Inflammatory macrophage treated with lipopolysaccharide for 4 hours (primary cell): ENCODE measurements around the gene CCDC134.

Source experiments
- DNase-seq: peaks from one replicate; pipeline ENCODE4 v3.0.0-alpha.2; 2020

Gene CCDC134

DNA sequence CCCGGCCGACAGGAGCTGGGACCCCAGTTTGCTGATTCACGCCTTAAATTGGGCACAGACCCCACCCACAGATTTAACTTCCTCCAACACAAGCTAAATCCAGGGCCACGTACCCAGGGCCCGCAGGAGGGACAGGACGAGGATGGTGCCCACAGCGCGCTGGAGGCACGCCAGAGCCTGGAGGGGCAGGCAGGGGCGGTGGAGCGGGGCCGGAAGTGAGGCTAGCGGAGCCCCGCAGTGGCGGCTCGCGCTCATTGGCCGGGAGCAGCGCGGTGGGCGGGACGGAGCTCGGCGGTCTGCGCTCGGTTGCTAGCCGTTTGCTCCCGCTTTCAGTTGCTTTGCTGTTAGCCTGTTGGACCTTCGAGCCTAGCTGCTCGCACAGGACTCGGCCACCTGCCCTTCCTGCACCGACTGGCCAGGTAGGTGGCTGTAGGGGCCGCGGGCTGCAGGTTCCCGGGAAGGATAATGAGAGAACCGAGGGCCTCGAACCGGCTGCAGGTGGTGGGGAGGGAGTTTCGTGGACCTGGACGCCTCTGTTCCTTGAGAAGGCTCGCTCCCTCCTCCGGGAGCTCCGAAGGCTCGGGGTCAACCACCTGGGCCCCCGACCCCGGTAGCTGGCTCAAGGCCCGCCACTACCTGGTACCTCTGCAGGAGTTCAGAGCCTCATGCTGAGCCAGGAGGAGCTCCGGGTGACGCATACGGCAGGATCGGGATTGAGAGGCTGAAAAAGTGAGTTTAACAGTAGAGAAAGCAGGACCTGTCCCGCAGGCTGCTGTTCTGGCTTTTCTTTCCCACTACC, at the start of gene CCDC134:
Gene CCDC134 (plus strand): TSS at position 332 of the 799 bp plus-strand sequence. CDS start 8,212 bp downstream, outside the sequence.
- DNase-seq = peak; percentile 90

DNA sequence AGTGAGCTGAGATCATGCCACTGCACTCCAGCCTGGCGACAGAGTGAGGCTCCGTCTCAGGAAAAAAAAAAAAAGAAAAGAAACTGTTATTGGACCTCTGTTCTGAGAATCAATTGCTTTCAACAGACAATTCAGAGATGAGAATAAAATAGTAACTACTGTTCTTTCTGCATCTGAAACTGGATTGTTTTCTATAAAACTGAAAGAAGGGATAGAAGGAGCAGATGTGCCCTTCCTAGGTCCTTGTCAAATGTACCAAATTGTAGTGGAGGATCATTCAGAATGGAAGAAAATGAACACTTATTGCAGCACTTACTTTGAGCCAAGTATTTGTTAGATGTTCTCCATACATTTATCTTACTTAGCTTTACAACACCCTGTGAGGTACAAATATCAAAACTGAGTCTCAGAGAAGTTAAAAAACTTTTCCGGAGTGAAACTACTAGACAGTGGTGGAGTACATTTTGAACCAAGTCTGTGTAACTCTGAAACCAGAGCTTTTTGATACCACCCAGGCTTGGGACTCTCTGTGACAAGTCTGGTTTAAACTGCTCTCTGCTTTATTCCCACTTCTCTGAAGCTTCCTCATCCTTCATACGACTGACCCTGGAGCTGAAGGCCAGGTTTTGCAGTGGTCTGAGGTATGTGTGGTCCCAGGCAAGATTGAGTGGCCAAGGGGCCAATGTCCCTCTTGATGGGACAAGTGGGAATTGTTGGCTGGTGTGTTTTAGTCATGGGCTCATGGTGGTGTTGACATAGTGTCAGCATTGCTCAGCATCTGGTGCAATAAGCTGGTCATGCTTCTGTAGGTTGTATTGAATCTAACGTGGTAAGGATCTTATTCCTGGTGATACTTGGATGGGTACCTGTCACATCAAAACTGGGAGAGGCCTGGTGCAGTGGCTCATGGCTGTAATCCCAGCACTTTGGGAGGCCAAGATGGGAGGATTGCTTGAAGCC, 48.2 kb upstream of the CCDC134 start:
- peak; percentile 66 for DNase-seq

DNA sequence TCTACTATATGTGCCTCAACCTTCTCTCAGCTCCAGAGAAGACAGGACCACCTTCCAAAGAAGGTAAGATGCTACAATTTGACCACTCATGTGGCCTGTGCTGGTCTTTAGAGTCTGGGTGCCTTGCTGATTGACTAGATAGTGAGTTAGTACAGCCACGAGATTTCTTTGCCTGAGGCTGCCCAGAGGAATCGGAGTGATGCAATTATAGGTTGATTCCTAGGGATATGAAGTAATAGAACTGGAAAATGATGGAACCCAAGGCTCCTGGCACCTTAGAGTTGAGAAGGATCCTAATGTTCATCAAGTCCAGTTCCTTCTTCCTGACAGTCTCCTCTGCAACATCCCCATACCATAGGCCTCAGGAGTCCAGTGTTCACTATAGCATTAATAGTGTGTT, 46.5 kb upstream of the CCDC134 start:
- DNase-seq = no peak

DNA sequence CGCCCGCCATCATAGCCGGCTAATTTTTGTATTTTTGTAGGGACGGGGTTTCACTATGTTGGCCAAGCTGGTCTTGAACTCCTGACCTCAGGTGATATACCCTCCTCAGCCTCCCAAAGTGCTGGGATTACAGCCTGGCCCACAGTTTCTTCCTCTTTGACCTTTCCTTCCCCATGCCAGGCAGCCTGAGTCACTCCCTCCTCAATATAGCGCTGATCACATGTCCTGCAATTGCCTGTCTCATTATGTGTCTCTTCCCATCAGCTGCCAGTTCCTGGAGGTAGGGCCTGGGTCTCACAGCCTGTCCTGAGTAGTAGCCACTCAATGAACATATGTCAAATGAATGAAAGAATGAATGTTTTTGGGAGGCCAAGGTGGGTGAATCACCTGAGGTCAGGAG, 43.0 kb upstream of the CCDC134 start:
- peak; percentile 64 for DNase-seq

DNA sequence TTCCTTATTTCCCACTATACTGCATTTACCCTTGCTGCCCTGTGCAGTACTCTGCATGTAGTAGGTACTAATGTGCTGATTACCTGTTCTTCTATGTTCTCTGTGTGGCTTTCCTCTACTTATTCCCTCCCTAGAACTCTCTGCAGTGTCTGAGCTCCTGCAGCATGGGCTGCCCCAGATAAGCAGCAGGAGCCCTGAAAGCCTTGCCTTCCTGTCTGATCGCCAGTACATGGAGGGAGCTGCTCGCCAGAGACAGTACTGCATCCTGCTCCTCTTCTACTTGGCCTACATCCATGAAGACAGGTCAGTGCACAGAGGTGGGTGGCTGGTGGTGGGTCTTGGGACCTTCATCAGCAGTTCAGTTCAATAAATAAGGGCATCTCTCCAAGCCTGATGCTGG, 42.2 kb upstream of the CCDC134 start:
- DNase-seq = no peak

DNA sequence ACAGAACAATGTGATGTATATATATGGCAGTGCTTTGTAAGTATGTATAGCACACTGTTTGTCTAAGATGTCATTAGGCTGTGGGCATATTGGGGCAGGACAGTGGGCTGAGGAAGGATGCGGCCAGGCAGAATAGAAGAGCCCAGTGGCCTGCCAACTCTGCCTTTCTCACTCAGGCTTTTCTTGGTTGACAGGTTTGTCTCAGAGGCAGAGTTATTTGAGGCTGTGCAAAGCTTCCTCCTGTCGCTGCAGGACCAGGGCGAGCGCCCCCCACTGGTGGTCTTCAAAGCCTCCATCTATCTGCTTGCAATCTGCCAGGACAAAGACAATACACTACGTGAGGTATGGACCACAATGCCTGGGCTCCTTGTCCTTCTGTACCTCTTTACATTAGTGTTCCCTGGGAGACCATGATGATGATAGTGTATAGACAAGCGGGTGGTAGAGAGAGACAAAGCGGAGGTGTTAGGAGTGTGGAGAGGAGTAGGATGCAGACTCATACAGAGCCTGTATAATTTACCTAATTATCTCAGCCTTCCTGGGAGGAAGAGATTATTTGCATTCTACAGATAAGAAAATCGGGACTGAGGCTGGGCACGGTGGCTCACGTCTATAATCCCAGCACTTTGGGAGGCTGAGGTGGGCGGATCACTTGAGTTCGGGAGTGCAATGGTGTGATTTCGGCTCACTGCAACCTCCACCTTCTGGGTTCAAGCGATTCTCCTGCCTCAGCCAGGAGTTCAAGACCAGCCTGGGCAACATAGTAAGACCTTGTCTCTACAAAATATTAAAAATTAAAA, 37.3 kb upstream of the CCDC134 start:
- DNase-seq = no peak

DNA sequence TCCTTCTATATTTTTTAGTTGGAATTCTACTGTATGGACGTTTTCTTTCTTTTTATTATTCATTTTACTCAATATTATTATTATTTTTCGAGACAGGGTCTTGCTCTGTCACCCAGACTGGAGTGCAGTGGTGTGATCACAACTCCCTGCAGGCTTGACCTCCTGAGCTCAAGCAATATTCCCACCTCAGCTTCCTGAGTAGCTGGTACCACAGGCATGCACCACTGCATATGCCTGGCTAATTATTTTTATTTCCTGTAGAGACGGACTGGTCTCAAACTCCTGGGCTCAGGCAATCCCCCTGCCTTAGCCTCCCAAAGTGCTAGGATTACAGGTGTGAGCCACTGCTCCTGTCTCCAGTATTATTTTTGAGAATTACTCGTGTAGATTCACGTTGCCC, 34.0 kb upstream of the CCDC134 start:
- no peak for DNase-seq

DNA sequence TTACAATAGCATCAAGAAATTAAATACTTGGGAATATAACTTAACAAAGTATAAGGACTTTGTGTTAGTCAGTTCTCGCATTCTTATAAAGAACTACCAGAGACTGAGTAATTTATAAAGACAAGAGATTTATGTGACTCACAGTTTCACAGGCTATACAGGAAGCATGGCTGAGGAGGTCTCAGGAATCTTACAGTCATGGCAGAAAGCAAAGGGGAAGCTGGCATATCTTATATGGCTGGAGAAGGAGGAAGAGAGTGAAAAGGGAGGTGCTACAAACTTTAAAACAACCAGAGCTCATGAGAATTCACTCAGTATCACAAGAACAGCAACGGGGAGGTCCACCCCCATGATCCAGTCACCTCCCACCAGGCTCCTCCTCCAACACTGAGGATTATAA, 32.0 kb upstream of the CCDC134 start:
- peak; percentile 91 for DNase-seq

DNA sequence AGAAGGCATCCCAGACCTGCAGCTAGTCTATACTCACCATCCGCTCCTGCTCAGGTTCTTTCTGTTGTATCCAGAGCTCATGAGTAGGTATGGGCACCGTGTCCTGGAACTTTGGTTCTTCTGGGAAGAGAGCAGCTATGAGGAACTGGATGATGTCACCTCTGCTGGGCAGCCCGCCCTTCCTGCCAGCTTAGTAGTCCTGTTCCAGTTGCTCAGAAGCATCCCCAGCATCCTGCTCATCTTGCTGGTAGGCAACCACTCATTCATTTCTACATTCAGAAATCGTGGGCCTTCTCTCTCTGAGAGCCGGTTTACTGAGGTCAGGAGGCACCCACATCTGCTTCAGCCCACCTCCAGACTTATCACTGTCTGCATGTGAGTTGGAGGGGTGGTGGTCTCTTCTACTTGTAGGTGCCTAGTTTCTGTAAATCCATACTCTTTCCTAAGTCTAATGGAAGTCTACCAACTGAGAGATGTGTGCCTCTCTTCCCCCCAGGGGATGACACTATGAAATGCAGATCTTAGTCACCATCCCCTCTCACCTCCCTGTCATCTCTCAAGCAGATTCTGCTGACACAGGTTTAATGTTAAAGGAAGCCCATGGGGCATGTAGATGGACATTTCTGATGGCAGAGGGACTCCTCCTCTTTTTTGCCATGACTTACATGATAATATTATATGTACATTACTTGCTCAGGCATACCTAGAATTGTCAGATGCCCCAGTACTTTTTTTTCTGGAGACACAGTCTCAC, 29.6 kb upstream of the CCDC134 start:
- DNase-seq = peak; percentile 56

DNA sequence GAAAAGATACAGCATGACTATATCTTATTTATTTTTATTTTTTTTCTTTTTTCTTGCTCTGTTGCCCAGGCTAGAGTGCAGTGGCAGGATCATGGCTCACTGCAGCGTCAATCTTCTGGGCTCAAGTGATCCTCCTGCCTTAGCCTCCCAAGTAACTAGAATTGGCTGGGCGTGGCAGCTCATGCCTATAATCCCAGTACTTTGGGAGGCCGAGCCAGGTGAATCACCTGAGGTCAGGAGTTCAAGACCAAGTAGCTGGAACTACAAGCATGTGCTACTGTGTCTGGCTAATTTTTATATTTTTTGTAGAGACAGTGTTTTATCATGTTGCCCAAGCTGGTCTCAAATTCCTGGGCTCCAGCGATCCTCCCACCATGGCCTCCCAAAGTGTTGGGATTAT, 28.3 kb upstream of the CCDC134 start:
- no peak for DNase-seq

DNA sequence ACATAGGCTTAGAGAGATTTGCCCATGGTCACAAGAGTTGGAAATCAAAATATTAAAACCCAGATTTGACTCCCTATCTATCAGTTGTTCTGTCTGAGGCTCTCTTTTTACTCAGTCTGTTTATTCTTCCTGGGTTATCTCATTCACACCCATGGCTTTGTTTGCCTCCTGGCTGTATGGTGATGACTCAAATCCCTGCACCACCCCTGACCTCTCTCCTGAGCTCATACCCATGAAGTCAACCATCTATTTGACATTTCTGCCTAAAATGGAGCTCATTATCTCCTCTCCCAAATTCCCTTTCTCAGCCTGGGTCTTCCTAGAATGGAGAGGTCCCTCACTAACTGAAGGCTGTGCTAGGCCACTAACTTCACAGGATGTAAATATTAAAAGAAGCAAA, 27.8 kb upstream of the CCDC134 start:
- DNase-seq = no peak

DNA sequence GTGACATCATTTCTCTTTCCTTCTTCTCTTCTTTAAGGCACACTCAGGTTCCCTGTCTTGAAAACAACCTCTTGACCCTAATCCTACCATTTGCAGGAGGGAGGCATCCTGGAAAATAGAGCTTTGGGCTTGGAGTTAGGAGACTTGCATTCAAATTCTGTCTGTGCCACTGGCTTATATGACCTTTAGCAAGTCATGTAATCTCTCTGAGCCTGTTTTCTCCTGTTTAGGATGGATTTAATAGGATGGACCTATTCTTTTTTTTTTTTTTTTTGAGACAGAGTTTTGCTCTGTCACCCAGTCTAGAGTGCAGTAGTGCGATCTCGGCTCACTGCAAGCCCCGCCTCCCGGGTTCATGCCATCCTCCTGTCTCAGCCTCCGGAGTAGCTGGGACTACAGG, 25.1 kb upstream of the CCDC134 start:
- DNase-seq = no peak

DNA sequence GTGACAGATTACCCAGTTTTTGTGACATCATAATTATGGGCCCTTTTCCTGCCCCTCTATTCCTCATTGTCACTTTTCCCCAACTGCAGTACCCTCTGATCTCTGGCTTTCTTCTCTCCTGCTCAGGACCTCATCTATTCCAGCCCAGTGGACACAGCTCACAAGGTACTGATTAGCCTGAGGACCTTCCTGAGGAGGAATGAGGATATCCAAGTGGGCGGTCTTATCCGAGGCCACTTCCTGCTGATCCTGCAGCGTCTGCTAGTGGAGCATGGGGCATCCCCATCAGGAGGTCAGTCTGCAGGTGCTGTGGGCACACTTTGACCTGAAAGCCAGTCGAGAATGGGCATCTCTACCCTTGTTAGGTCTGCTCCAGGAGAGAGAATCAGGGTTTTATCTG, 24.5 kb upstream of the CCDC134 start:
- no peak for DNase-seq

DNA sequence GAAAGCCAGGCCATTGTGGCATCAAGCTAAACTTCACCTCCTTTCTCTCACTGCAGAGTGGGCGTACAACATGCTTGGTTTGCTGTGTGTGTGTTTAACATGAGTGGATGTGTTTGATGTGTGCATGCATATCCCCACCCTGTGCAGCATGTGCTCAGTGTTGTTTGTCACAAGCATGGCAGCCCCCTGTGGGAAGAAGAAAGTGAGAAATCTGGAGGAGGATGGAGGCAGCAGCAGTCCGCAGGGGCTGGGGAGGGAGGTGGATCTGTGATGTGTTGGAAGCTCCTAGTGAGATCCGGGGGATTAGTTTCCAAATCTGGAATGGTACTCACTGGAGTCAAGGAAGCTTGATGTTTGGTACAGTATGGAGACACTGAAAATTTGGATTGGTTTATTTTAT, 24.1 kb upstream of the CCDC134 start:
- DNase-seq = no peak

DNA sequence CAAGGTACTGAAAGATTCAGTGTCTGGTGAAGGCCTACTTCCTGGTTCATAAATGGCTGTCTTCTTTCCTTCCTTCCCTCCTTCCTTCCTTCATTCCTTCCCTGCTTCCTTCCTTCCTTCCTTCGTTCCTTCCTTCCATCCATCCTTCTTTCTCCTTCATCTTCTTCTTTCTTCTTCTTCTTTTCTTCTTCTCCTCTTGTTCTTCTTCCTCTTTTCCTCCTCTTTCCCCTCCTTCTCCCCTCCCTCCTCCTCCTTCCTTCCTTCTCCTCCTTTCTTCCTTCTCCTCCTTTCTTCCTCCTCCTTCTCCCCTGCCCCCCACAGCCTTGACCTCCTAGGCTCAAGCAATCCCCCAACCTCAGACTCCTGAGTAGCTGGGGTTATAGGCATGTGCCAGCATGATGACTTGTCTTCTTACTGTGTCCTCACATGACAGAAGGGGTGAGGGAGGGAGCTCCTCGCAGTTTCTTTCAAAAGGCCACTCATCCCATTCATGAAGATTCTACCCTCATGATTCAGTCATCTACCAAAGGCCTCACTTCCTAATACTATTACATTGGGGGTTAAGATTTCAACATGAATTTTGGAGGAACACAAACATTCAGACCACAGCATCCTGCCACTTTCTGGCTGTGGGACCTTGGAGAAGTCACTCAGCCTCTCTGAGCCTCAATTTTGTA, 22.6 kb upstream of the CCDC134 start:
- DNase-seq = peak; percentile 93

DNA sequence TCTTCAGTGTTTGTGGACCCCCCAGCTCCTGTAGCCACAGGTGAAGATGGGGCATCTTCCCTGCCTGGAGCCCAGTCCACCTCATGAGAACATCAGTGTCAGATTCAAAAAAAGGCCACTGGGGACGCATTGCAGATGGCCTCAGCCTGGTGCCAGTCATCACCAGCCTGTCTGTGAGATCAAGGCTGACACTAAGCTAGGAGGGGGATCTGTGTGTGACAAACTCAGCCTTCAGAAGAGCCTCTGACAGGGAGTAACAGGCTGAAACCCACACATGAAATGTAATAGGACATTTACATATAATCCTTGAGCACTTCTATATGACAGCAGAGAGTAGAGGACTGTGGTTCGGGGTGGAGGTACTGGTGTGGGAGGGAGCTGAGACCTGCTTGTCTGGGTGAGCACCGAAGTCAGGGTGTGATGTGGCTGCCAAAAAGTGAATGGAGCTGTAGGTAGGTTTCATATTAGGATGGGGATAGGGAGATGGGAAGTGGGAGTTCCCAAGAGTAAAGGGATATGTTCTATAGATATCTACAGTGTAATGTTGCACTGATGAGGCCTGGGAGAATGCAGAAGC, 20.5 kb upstream of the CCDC134 start:
- peak; percentile 49 for DNase-seq

DNA sequence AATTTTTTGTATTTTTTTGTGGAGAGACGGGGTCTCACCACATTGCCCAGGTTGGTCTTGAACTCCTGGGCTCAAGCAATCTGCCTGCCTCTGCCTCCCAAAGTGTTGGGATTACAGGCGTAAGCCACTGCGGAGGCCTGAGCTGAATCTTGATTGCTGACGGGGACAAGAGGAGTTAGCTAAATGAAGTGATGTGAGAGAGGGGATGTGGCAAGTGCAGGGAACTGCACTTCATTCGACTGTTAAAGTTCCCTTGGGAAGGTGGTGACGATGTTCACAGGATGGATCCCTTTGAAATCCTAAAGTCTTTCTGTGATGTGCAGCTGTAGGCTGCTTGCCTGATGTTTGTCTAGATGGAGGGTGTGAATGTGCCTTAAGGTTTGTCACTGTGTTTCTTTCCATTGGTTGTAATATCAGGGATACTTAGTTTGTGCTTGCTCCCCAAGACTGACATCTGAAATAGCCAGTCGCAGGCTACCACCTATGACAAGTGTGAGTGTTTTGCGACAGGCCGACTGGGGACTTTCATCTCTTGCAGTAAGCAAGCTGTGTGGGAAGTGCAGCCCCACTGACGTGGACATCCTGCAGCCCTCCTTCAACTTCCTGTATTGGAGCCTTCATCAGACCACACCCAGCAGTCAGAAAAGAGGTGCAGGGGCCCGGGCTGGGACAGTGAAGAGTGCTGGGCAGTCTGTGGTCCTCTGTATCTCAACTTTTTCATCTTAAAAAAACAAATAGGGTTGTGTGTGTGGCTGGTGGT, 19.6 kb upstream of the CCDC134 start:
- DNase-seq = peak; percentile 99

DNA sequence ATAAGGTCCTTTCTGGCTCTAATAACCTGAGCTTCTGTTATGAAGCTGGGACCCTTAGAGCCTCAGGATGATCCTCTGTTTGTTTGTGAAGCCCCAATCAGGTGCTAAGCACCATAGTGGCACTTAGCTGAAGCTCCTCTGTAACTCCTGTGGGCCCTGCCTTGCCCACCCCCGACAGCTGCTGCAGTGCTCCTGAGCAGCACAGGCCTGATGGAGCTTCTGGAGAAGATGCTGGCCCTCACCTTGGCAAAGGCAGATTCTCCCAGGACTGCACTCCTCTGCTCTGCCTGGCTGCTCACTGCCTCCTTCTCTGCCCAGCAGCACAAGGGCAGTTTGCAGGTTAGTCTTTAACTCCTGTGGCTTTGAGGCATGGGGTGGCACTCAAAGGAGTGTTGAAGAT, 19.0 kb upstream of the CCDC134 start:
- DNase-seq = no peak

DNA sequence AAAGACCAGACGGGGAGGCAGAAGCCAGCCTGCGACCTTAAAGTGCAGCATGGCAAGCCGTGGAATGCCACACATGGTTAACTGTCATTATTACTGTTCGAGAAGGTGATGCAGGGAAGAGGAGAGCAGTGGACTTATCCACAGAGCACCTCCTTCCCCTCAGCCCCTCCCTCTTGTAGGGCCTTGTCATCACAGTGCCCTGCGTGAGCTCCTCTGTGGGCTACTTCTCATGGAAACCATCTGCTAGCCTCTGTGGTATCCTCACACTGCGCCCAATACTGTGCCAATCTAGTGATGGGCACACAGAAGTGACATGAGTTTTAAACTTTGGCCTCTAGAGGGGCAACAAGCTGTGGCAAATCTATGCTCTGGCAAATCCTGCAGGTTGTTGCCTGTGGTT, 18.2 kb upstream of the CCDC134 start:
- DNase-seq = no peak

DNA sequence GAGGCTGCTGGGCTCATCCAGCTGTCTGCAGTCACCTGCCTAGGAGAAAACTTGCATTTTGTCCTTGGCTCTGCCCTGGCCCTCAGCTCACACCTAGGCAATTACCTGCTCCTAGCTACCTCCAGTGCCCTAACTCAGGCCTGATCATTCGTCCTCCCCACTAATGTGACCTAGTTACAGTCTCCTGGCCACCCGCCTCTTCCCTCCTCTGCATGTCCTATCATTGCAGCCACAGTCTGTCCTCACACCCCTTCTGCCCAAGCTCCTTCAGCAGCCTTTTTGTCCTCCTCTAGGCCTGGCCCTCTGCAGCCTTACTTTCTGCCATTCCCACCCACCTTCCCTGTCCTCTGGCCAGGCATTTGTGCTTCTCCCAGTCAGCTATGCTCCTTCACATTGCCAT, 17.7 kb upstream of the CCDC134 start:
- no peak for DNase-seq

DNA sequence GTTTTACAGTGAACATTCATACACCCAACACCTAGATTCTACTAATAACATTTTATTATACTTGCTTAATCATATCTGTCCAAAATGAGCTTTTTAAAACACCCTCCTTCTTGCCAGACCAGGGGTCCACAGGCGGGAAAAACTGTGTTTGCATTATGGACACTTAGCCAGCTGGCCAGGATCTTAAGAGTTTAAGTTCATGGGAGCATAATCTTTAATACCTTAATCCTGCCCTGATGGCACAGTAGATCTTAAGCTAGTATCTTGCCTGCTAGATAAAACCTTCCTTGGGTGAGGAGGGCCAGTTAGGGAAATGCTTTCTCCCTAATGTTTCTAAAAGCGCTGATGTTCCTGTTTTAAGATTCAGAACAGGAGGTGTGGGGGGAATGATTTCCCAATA, 13.1 kb upstream of the CCDC134 start:
- DNase-seq = no peak
